ENCODE data around the gene ABITRAM.
"Not testable (repeated sequence)": the region's sequence is repeated elsewhere in the genome, so short reads cannot be mapped to it uniquely, and the experiment has no call there.

ABITRAM gene

DNA sequence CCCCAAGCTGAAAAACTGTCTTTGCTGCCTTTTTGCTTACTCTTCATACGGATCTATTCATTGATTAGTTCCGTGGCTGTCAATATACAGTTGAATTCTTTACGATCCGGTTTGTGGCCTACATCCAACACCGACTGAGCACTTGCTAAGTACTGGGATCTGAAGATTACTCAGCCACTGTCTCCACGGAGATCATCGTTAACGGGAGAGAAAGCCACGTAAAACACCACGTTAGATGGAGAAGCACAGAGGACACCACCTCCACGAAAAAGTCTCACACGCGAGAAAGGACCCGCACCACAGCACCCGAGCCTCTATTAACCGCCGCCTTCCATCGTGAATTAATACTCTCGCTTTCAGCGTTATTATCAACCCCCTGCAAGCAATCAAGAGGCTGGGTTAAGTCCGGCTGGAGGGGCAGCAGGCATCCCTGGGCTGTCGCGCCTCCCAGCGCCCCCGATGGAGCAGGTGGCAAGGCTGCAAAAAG lies 926 bp upstream of the ABITRAM start:
- peak; percentile 17 for DNase-seq

DNA sequence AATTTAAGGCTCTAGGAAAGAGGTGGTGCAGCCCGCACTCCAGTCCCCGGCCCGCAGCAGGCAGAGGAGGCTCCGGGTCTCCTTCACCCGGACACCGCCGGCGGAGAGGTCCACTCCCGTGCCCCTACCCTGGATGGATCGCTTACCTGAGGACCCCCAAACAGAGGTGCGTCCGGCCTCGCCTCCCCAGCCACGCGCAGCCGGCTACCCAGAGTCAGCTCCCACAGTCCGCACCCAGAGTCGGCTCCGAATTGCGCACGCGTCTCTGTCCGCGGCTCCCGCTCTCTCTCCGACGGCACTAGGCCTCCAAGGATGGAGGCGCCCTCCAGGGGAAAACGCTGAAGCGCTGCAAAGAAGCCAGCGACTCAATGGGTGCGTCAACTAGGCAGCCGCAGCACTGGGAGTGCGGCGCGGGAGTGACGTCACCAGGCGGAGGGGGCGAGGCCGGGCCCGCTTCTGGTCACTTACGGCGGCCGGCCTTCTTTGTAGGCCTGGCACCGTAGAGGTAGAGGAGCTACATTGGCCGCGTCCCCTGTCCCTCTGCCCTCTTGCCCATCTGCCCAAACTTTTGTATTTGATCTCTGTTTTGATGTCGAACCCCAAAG lies 380 bp upstream of the ABITRAM start, which contains the start of gene ELP1:
ELP1 (minus strand) TSS at position 407 of the 605 bp plus-strand sequence. CDS start 2,978 bp downstream, outside the sequence.
- DNase-seq, result peak; percentile 94

DNA sequence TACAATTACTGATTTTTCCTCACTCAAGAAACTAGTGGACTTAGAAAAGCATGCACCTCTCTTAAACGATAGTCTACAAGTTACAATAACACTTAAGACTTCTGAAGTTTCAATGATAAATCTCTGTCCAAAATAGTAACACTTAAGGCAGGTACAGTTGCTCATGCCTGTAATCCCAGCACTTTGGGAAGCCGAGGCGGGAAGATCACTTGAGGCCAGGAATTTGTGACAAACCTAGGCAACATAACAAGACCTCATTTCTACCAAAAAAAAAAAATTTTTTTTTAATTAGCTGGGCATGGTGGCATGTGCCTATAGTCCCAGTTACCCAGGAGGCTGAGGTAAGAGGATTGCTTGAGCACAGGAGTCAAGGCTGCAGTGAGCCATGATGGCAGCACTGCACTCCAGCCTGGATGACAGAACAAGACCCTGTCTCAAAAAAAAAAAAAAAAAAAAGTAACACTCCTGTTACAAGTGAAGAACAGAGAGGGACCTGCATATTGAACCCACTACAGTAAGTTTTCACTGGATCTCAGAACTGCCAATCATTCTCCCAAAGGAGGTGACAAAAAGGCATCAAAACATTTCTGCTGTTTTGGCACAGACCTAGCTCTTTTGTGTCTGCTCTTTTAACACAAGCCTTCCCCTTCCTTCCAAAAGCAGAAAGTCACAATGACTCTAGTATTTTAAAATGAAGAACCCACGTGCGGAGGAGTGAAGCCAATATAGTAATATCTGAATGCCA lies 3.5 kb downstream of the ABITRAM start:
- no peak for DNase-seq

DNA sequence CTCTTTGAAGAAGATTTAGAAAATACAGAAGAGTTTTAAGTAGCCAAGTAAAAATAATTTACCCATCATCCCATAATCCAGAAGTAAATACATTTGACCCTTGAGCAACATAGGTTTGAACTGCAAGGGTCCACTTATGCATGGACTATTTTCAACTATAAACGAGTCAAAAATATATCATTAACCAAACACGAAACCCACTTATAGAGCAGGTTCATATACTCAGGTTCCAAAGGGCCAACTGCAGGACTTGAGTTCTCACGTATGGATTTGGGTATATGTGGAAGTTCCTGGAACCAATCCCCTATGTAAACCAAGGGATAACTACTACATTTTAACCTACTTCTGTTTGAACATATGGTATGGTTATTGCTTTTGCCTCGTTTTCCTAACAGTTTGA lies 5.8 kb downstream of the ABITRAM start:
- DNase-seq, result no peak

DNA sequence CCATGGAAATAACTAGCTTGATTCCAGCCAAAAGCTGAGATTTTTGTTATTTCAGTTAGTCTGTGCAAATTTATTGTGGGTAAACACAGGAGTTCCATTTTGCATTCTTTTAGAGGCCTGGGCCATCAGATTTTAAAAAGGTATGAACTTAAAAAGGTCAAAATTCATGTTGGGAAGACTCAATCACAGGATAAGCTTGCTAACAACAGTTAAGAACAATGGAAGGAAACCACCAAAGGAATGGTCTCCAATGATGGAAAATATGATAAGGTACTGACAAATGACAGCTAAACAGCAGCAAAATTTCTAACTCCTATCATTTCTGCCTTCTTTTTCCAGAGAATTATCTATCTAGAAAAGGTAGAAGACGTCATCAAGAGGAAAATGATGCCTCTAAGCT lies 16.0 kb downstream of the ABITRAM start:
- DNase-seq, result no peak

DNA sequence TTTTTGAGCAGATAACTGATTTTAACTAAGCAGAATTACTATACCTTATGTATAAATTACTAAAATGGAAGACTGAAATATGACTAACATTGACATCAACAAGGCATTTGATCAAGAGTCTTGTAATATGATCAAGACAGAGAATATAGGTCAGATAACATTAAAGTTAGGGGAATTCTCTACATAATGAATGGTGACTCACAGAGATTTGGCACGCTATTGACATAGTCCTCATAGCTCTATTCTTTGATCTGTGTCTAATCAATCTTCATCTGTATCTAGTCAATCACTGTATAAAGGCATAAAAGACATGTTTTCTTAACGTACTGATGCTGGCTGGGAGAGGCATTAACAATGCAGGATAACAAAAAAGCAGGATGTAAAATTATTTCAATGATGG lies 17.4 kb downstream of the ABITRAM start:
- no peak for DNase-seq

DNA sequence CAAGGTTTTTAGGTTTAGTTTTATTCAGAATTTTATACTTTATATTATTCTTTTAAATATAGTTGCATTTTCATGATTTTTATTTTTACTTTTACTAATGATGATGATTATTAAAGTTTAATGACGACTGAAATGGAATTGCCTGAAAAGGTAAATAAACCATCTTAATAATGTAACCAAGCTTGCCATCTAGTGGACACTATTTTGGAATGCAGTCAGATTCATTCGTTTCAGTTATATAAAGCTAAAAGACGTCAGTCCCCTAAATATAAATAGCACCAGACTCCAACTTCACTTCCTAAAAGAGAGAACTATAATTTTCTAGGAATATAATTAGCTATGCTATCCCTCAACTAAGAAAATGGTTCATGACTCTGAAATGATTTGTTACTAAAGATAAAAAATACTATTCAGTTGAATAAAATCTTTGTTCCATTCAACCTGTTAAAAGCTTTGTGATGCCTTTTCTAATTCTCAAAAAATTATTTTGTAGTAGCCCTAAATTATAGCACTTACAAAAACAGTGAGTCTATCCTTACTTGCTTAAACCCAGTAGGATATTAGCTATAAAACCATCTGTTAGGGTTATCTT lies 19.9 kb downstream of the ABITRAM start:
- DNase-seq, result peak; percentile 11

DNA sequence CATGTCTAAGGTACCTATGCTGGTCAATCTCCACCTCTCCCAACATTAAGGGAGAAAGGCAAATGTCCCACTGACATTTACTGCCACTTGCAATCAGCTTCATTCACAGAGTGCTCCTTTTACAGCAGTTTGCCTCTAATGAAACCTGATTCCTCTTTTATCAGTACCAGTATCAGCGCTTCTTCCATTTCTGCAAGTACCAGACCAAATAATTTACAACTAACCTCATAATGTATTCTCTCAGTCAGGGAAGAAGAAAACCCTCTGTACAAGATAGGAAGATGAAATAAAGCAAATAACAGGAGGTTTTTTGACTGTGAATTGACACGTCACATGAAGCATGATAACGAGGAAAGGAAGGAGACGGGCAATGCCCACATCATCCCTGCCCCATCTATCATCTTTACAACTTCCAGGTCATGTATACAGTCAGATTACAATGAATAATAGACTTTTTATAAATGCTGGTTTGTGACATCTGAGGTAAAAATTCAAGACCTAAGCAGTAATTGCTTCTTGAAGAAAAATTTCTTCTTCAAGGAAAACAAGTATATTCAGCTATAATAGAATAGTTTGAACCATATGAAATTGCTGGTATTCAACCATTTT lies 21.9 kb downstream of the ABITRAM start:
- DNase-seq, result no peak

DNA sequence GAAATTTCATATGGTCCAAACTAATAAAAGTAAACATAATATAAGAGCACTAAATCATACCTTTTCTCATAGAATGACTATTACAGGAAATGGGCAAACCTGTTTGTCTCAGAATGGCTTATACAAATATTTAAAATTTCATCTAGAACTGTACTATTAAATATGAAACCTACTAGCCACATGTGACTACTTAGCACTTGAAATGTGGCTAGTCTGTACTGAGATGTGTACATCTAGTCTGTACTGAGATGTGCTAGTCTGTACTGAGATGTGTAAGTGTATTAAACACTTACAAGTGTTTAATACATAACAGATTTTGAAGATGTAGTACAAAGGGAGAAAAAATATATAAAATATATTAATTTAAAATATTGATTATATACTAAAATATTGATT lies 22.4 kb downstream of the ABITRAM start:
- DNase-seq, result peak; percentile 25

DNA sequence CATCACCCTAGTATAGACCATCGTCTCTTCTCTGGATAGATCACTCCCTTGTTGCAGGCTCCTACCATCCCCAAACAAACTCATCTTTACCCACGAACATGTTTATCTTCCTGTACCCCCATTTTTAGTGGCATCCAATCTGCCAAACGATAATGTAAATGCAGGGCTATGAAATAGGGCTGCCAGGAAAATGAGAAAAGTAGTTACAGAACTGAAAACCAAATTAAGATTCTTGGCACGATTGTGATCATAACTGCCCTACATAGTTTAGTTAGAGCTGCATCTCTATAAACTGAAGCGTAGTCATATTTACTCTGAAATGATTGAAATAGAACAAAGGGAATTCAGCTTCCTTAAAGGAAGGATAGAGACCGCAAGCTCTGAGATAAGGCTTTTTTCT lies 26.1 kb downstream of the ABITRAM start:
- no peak for DNase-seq

DNA sequence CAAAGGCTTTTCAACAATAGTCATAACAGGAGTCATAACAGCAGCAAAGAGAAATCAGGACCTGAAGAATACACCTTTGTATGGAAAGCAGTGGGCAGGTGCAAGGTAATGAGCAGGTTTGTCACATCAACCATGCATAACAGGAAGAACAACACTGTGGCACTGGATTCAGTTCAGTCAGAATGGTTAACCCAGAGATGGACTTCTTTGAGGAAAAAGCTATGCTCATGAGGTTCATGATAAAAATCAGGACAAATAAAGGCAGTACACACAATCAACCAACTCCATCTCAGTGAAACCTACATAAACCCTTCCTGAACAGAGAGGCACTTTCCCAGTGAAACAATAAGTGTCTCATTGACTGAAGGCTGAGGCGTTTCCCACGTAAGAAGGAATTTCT lies 27.0 kb downstream of the ABITRAM start:
- no peak for DNase-seq

DNA sequence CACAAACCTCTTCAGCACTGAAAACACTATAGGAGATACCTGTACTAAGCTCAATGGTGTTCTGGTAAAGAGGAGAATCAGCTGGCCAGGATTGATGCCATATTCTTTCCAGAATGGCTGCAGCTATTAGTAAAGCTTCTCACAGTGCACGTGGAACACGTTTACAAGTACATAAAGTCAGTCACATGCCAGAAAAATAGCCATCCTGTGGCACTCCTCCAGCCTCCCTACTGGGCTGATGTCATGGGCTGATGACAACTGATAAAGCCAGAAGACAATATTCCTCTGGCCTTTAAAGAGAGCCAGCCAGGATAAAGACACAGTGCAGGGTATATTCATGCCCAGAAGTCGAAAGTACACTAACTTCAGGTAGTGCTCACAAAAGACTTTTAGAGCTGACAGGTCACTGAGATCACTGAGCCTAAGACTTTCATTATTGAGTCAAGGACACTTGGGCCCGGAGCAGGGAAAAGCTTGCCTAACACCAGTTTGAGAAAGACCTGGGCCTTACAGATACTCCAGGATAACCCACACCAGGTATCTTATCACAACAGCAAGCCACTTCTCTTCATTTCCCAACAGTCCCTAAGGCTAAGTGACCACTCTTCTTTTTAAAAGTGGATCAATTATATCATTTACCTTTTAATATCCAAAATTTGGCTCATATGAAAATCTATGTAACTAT lies 29.4 kb downstream of the ABITRAM start:
- DNase-seq, result no peak

DNA sequence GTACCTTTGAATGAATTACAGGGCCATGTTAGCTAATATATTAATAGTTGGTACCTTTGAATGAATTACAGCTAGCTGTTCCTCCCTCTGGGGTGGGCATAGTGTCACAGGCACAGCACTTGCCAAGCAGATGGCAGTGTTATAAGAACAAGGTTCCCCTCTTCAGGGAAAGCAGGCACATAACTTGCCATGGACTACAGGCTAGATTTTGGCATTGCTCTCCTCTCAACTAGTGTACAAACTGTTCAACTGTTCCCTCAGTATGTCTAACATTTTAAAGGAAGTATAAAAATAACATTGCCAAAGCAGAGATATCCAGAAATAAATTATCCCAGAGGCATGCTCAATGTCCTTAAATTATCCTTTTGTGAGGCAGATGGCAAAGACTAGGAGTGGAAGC lies 33.7 kb downstream of the ABITRAM start:
- no peak for DNase-seq

DNA sequence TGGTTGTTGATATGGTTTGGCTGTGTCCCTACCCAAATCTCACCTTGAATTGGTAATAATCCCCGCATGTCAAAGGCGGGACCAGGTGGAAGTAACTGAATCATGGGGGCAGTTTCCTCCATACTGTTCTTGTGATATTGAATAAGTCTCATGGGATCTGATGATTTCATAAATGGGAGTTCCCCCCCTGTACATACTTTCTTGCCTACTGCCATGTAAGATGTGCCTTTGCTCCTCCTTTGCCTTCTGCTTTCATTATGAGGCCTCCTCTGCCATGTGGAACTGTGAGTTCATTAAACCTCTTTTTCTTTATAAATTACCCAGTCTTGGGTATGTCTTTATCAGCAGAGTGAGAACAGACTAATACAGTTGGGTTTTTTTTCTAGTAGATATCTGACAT lies 37.2 kb downstream of the ABITRAM start:
- DNase-seq, result not testable (repeated sequence)

DNA sequence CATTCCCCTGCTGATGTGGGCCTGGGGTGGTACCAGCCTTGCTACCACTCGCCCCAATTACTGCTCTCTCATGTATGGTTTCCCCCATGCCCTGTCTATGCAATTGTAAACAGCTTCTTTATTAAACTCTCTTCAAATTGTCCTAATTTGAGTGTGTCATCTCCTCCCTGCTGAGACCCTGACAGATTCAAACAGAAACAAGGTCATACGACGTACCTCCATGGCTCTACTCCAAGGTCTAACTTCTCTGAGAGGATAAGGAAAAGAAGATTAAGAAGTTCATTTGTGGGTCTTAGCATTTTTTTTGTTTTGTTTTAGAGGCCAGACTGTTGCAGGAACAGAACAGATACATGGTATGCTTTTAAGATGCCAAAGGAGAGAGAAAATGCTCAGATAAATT lies 38.0 kb downstream of the ABITRAM start:
- no peak for DNase-seq

DNA sequence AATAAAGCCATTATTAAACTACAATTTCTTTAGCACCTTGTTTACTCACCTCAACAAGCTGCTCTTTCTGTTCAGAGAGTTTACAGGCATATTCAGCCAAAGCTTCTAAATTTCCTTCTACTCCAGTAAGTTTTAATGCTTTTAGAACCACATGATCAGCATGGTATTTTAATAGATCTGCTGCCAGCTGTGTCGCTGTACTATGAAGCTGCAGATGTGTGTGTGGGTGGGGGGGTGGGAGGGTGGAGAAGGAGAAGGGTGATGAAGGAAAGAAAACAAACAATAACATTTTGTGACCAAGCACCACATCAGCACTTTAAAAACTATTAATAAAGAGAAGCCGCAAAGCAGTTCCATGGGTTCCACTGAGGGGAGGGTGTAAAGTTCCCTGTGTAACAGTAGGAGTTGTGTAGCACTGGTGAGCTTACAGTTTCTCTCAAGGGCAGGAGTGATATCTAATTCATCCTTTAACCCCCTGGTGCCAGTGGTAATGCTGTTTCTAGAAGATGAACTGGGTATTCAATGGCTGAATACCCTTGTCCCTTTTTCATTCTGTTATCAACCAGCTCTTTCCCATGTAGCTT lies 38.5 kb downstream of the ABITRAM start:
- DNase-seq, result no peak

DNA sequence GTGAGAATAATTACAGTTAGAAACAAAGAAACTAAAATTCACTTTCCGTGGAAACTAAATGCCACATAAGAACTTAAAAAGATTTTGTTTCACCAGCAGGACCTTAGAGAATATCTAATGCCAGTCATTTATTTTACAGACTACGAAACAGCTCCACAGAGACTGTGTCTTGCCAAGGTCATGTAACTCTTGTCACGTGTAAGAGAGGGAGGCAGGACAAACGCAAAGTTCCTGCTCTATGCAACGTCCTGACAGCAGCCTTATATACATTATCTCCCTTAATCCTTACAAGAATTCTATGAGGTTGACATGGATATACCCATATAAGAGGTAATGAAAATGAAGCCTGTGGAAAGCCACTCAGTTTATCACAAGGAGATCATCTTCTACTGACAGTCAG lies 39.7 kb downstream of the ABITRAM start:
- DNase-seq, result no peak

DNA sequence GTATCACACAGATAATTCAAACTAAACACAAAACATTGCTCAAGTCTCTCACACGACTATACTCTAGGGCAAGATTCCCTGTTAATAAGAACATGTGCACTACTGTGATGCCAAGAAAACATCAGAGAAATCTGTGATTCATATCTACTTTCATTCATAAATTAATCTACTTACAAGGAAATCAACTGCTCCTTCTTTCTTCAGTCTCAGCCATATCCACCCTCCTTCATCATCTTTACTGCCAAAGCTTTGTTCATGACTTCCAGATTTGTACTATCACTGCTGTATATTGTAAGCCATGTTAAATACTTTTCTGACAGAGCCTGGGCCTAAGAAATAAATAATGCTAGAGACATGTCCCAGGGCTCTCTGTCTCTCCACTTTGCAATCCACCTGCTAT lies 44.0 kb downstream of the ABITRAM start:
- DNase-seq, result no peak

DNA sequence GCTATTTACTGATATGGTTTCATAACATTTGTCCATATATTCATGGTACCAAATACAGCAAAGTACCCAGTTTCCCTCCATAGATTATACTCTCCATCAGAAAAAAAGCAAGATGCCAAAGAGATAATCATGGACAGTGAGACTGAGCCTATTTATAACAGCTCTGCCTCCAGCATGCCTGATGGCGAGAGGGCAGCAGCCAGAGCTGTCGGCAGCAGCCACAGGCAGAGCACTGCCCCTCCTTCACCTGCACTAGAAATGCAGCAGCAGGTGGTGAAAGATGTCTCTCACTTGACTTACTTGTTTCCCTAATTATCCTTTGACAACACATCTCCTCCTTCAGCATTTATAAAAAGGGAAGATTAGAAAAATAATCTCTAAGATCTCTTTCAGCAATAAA lies 46.7 kb downstream of the ABITRAM start:
- DNase-seq, result no peak

DNA sequence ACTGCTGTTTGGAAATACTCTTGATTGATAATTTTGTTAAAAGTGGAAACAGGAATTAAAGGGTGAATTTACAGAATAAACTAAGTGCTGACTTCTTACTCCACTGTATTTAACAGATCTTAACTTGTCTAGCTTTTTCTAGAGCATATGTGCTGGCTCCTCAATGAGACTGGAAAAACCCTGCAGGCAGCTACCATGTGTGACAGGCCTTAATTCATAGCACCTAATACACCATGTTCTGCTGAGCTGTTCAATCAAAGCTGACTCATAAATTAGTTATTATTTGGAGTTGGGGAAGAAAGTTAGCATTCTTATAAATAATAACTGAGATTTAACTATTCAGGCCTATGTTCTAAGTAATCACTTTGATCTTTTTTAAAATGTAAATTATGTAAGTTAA lies 49.7 kb downstream of the ABITRAM start:
- DNase-seq, result no peak

Measured in activated CD4-positive, alpha-beta T cell treated with anti-CD3 and anti-CD28 coated beads, Interleukin-2, Interleukin-6, amounts not matched to agents 100 ng/mL and 50 ng/mL, durations not matched to agents 16 hours and 8 hours (primary cell).